NCI-H82 treated with DMSO at 0.1 percent for 48 hours (cell line): ENCODE results near the gene CDC34.

Experiments used
- DNase-seq: peaks from one replicate; lab custom pipeline; 2025; ENCODE audit not compliant: unreplicated experiment; lab: John Stamatoyannopoulos, UW

Gene CDC34

DNA sequence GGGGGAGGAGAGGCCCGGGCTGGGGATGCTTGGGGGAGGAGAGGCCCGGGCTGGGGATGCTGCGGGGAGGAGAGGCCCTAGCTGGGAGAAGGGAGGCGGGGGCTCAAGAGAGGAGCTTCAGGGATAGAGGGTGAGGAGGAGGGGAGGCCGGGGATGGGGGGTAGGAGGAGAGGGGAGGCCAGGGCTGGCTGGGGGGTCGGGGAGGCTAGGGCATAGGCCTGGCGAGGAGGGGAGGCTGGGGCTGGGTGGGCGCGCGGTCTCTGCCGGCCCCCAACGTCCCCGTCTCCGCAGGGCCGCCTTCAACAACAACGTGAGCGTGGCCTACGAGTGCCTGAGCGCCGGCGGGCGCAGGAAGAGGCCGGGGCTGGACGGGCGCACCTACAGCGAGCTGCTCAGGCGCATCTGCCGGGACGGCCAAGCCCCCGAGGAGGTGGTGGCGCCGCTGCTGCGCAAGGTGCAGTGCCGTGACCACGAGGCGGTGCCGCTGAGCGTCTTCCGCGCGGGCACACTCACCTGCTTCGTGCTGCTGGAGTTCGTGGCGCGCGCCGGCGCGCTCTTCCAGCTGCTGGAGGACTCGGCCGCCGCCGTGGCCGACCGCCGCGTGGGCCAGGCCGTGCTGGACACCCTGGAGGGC, 12.8 kb upstream of the CDC34 start:
- DNase-seq: no peak

DNA sequence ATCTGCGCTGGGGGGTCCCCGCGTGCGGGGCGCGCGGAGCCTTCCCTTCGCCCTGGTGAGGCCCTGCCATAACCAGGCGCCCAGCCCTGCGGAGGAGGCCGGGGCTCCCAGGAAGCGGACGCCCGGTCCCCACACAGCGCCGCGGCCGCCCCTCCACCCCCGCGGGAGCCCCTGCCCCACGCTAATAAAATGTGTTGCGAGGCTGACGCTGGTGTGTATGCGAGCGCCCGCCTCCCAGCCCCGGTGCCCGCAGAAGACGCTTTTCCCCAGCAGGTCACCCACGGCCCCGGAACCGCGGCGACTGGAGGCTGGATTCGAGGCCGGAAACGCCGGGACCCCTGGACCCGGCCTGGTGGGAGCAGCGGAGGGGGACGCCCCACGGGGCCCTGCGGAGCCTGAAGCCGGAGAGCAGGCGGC, 12.1 kb upstream of the CDC34 start:
- DNase-seq: no peak

DNA sequence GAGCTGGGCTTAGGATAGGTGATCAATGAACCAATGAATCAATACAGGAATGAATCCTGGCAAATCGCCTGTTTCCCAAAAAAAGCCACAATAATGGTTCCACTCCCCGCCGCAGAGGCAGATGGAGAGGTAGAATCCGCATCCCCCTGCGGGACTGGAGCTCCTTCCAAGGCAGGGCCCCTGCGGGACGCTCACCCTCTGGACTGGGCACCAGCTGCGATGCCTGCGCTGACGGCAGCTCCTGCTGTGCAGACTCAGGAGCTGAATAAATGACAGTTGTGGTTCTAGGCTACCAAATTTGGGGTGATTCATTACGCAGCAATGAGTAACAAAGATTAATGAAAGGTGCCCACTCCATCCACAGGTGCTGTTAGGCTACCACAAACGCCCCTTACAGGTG, 8.8 kb upstream of the CDC34 start:
- no peak for DNase-seq

DNA sequence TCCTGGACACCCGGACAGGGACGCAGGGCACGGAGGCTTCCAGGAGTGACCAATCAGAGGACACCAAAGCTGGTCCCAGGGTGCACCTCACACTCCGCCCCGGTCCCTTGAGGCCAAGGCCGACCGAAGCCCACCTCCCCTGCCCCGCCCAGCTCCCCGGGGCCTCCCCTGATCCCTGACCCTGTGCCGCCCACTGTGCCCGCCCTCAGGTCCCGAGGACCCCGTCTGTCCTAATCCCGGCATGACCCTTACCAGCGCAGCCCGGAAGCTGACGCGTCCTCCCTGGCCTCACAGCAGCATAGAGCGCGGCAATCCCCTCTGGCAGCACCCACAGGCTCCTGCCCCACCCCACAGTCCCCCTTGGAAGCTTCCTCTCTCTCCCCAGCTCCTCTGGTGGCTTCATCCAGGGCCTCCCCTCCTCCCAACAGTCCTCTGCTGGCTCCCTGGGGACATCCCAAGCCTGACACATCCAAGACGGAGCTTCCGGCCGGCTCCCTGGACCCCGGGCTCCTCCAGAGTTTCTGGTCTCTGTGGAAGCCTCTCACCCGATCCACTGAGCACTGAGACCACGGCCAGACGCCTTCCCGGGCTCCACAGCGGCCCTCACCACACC, 7.4 kb upstream of the CDC34 start:
- DNase-seq: no peak

DNA sequence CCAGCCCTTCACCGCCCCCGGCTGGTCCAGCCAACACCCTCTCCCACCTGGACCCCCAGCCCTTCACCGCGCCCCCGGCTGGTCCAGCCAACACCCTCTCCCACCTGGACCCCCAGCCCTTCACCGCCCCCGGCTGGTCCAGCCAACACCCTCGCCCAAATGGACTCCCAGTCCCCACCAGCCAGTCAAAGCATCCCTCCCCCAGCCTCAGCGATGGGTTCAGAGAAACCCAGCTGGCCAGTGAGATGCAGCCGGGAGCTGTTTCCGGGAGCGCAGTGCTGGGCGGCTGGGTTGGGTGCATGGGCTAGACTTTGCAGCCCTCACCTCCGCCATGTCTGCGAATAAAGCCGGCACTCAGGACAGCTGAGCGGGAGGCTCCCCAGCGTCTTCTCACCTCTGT, 6.5 kb upstream of the CDC34 start:
- DNase-seq: no peak

DNA sequence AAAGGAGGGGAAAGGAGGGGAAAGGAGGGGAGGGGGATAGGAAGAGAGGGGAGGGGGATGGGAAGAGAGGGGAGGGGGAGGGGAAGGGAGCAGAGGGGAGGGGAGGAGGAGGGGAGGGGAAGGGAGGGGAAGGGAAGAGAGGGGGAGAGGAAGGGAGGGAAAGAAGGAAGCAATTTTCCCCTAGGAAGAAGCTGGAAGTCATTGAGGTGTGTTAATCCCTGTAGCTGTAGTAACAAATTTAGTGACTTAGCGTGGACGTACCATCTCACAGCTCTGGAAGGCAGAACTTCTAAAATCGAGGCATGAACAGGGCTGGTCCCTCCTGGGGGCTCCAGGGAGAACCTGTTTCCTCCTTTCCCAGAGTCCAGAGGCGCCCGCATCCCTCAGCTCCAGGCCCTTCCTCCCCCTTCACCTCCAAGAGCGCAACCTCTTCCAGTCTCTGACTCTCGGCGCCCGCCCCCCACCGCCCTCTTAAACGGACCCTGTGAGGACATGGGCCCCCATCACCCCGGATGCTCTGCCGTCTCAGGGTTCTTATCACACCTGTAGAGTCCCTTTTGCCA, 5.6 kb upstream of the CDC34 start:
- no peak for DNase-seq

DNA sequence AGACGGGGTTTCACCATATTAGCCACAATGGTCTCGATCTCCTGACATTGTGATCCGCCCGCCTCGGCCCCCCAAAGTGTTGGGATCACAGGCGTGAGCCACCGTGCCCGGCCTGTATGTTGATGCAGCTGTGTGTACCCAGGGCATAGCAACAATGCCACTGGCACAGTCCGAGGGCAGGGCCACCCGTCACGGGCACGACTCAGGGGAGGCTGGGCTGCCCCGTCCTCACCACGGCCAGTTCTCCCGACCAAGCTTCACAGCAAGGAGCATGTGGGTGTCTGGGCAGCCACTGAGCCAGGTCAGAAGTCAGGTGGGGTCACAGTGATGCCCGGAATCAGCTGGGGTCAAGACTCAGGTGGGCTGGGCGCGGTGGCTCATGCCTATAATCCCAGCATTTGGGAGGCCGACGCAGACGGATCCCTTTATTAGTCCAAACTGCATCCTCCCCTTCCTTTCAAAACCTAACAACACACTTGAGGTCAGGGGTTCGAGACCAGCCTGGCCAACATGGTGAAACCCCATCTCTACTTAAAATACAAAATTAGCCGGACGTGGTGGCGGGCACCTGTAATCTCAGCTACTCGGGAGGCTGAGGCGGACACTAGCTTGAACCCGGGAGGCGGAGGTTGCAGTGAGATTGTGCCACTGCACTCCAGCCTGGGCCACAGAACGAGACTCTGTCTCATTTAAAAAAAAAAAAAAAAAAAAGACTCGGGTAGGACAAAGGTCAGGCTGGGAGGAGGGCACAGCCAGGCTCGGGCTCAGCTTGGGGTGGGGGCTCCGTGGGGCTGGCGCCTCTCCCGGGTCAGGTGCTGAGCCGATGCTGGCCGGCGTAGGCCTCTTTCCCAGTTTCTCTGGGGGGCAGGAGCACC, 1.2 kb upstream of the CDC34 start:
- no peak for DNase-seq

DNA sequence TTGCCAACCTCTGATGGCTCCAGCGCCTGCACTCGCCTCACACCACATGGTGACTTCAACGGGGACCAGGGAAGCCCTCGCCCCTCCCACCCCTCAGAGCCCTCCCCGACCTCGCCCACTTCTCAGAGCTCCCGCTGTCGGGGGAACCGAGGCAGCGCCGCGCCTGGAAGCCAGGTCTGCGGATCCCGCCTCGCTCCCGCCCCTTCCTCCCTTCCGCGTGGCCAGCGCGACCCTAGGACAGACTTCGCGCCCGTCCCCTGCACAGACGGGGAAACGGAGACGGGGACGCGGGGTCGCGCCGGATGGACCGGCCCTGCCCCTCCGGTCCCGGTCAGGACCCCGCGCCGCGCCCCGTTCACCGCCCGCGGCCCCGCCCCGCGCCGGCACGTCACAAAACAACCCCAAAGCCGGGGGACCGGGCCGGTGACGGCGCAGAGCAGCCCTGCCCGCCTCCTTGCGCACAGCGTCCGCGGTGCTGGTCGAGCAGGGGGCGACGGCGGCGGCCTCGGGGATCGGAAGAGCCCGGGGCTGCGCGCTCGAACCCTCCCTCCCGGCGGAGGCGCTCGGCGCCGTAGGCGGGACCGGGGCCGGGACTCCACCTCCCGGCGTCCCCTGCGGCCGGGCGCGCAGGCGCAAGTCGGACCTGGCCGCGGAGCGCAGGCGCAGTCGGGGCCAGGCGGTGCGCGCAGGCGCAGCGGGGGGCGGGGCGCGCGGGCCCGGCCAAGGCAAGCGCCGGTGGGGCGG, 379 bp upstream of the CDC34 start:
- peak; percentile 50 for DNase-seq

DNA sequence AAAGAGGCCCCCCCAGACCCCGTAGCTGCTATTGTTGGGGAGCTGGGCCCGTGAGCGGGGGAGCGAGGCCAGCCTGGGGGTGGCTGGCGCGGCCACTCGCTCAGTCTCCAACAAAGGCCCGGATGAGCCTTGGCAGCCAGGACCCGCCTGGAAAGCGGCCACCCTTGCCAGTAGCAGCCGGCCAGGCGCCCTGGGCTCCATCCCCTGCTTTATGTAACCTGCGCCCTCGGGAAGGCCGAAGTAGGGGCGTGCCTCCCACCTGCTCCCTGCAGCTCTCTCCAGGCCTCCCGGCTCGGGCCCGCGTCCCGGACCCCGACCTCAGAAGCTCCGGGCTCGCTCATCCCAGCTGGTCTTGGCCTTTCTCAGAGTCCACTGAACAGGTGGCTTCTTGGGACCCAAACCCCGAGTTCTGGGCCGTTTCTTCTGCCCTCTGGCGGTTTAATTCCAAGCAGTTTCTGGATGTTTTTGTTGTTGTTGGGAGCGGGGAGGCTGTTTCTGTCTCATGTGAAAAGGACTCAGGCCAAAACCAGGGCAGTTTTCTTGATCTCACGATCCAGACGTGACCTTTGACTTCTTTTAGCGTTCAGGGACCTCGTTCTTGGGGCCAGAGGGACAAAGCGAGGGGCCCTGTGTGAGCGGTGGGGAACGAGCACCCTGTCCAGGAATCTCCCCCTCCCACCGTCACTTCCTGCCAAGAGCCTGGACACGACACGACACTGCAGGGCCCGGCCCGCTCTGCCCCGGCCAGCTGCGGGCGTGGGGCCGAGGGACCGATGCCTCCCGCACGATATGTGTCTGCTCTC, 1.2 kb downstream of the CDC34 start:
- DNase-seq: no peak

DNA sequence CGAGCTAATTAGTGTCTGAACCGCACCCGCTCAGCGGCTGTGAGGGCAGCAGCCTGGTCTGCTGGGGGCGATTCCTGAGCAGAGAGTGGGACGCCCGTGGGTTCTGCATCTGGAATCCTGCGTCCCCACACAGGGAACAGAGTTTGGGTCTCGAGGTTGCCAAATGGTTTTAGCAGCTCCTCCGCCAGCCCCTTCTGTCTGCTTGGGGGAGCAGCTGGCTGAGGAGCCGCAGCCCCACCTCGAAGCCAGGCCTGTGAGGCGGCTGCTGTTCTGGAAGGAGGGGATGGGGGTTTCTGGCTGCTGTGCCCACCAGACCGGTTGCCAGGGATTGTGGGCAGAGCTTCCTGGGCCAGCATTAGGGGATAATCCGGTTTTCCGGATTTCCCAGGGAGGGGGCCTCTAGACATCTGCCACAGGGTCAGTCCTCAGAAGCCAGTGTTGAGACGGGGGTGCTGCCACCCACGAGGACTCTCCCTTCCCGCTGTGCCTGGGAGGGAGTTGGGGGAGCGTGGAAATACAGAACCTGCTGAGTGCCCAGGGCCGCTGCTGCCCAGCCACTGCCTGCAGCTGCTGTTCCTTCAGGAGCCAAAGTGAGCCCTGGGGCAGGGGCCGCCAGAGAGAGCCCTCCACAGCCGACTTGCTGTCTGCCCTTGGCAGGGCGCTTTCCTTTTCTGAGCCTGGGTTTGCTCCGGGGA, 2.0 kb downstream of the CDC34 start:
- DNase-seq: peak; percentile 56

DNA sequence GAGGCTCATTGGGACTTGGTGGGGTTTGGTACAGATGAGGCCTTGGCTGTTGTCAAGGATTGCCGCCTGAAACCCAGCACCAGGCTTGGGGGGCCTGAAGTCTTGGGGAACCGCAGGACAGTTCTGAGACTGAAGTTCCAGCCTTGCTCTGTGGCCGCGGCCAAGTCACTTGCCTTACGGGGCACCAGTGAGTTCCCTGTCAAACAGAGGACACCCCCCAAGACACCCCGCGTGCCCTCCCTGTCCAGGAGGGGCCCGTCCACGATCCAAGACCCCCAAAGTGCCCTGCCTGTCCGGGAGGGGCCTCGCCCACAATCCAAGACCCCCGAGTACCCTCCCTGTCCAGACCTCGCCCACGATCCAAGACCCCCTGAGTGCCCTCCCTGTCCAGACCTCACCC, 2.5 kb downstream of the CDC34 start:
- no peak for DNase-seq

DNA sequence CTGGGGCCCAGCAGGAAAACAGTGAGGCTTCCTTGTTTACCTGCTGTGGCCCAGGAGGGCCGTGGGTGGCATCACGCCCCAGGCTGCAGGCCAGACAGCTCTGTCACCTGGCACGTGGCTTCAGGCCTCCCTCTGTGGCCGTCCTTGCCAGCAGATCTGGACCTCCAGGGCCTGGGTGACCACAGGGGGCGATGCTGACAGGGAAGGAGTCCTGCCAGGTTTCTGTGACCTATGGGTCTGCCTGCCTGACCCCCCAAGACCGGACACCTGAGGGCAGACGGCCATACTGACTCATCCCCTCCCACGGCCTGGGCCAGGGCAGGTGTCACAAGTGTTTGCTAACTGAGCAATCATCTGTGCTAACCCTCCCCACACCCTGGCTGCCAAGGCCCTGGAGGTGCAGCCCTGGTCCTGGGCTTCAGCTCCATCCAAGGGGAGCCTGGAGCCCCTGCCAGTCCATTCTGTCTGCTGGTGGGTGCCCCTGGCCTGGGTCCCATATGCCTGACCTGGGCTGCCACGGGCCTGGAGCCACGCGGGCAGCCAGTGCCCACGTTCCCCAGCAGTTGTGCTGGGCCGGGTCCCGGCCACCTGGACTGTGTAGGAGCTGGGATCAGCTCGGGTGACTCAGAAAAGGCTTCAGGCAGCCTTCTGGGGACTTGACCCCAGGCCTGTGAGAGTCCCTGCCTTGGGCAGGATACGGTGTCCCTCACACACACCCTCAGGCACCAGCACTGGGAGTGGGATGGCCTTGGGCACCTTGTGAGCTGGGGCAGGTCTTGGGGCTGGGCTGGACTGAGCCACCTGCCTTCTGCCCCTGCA, 3.7 kb downstream of the CDC34 start:
- DNase-seq: no peak

DNA sequence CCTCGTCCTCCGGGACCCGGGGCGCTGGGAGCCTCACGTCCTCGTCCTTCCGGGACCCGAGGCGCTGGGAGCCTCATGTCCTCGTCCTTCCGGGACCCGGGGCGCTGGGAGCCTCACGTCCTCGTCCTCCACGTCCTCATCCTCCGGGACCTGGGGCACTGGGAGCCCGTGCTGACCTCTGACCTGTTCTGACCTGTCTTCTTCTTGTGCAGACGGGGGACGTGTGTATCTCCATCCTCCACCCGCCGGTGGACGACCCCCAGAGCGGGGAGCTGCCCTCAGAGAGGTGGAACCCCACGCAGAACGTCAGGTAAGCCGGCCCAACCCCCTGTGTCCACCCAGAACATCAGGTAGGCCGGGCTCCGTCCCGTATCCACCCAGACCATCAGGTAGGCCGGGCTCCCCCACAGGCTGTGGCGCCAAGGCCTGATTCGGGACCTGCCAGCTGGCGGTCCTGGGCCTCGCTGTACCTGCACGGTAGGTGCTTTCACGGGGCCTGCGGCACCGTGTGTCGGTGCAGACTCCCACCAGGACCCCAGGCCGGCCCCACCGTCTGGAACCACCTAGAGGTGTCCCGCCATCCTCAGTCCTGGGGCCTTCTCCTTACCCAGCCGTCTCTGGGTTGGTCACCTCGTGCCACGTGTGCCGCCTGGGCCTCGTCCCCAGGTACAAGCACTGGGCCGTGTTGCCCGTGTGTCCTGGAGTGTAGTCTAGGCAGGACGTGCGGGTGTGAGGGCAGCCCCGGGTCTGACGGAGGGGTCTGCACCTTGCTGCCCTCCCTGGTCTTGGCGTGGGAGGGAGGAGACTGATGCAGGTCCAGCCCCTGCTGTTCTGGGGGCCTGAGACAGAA, 4.7 kb downstream of the CDC34 start:
- DNase-seq: no peak

DNA sequence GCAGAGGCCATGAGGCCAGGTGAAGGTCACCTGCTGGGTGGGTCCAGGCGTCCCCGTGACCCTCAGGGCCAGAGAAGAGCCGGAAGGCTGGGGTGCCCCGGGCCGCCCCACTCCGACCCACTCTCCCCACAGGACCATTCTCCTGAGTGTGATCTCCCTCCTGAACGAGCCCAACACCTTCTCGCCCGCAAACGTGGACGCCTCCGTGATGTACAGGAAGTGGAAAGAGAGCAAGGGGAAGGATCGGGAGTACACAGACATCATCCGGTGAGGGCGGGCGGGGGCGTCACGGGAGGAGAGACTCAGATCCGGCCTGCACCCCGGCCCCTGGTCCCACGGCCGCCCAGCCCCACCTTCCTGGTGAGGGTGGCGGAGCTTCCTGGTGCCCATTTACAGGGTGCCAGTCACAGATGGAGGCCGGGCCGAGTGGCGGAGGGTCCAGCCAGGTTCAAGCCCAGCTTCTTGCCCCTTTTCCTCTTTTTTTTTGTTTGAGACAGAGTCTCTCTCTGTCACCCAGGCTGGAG, 5.4 kb downstream of the CDC34 start:
- DNase-seq: no peak

DNA sequence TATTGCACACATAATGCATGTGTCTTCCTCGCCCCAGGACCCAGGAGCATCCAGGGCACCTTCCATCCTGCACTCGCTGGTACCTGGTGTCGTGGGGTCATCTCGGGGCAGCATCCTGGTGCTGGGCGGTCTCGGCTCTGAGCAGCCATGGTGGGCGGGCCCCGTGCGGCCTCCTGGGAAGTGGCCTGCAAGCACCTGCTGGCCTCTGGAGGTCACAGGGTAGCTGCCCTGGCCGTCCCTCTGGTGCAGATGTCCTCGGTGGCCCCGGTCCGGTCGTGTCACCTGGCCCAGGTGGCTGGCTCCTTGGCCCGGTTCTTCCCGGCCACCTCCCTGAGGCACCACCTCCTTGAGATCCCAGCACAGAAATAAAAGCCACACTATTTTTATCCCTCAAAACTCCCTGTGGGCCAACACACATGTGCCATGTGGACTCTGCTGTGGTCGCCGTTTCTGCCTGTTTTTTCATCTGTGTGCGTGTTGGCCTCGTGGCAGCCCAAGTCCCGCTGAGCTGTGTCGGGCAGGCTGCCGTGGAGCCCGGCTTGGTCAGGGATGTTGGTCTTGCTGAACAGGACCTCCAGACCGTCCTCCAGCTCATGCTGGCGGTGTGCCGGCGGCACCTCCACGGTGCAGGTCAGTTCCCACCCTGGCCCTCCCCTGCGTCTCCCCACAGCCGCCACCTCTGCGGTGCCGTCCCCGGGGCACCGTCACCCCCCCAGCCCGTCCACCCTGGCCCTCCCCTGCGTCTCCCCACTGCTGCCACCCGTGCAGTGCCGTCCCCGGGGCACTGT, 7.3 kb downstream of the CDC34 start:
- DNase-seq: no peak

DNA sequence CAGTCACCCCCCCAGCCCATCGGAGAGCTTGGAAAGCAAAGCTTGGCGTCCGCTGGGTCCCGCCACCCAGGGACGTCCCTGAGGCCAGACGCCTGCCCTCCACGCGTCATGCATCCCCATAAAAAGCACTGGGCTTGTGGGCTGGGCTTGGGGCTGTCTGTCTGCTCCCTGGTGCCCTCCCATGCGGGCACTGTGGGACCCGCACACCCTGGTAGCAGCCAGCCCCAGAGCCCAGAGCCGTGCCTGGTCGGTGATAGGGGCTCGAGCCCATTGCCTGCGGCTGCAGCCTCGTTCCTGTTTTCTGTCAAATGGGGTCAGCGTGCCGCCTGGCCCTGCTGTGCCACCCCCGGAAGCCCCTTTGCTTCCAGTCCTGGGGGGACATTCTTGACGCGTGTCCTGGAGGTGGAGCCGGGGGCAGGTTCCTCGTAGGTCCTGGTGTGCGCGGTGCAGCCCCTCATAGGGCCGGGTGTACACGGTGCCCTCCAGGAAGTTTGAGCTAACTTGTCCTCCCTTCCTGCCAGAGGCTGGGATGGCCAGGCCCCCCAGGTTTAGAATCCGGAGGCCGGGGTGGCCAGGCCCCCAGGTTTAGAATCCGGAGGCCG, 8.0 kb downstream of the CDC34 start:
- DNase-seq: no peak
